MCF 10A (cell line): ENCODE results near the gene SEZ6L2. TPM values are rescaled to one million over a fixed set of nuclear protein-coding genes. Genes with fewer than 3 reads are reported as not detected.
"Not testable (repeated sequence)": the region's sequence is repeated elsewhere in the genome, so short reads cannot be mapped to it uniquely, and the experiment has no call there.

Experiments
- BruUV-seq: library from RNA; stranded (reverse); fragments of 400-500 nt; replicated peaks from 2 replicates; lab custom pipeline; 2021; lab: Mats Ljungman, UMichigan
- CTCF ChIA-PET: fragments of 300-600 bp; sonication (Branson Sonifier 250); formaldehyde crosslinking; extraction: SDS; loops from one replicate; lab custom pipeline; 2021; ENCODE audit warnings: antibody characterized with exemption, inconsistent platforms; lab: Yijun Ruan, JAX
- POLR2A ChIA-PET: fragments of 300-600, 350-650 bp; sonication (Branson Sonifier 250); formaldehyde crosslinking; extraction: SDS; loops from one replicate; lab custom pipeline; 2020; ENCODE audit warnings: antibody characterized with exemption, inconsistent platforms; lab: Yijun Ruan, JAX
- DNase-seq: peaks from one replicate; pipeline ENCODE4 v3.0.0-alpha.2; 2018; ENCODE audit not compliant: unreplicated experiment
- H3K27ac Mint-ChIP-seq: one replicate; pipeline ENCODE4 v1.8.0; 2022; ENCODE audit warnings: mild to moderate bottlenecking, low read depth, mixed read lengths; ENCODE audit not compliant: unreplicated experiment
- H3K27me3 Mint-ChIP-seq: one replicate; pipeline ENCODE4 v1.8.0; 2022; ENCODE audit warnings: mixed read lengths; ENCODE audit not compliant: insufficient read depth, unreplicated experiment
- H3K36me3 Mint-ChIP-seq: one replicate; pipeline ENCODE4 v1.8.0; 2022; ENCODE audit warnings: mild to moderate bottlenecking, moderate library complexity, mixed read lengths; ENCODE audit not compliant: insufficient read depth, unreplicated experiment
- H3K4me1 Mint-ChIP-seq: one replicate; pipeline ENCODE4 v1.8.0; 2022; ENCODE audit warnings: mixed read lengths; ENCODE audit not compliant: insufficient read depth, unreplicated experiment
- H3K4me3 Mint-ChIP-seq: one replicate; pipeline ENCODE4 v1.8.0; 2022; ENCODE audit warnings: mild to moderate bottlenecking, moderate library complexity, mixed read lengths; ENCODE audit not compliant: unreplicated experiment
- H3K9me3 Mint-ChIP-seq: one replicate; pipeline ENCODE4 v1.8.0; 2022; ENCODE audit warnings: mixed read lengths; ENCODE audit not compliant: unreplicated experiment
- intact Hi-C: fragments of 100-400 bp; cut with micrococcal nuclease; formaldehyde crosslinking; loops from 2 replicates; pipeline ENCODE4 v1.14.1; 2022
- total RNA-seq: library from RNA; stranded (reverse); gene quantifications from 2 replicates; pipeline ENCODE4 v1.2.3, GENCODE V29; 2022
- TF ChIP-seq, protein P1 (sequence below): fragments of 200-600 bp; IDR thresholded peaks from one replicate; pipeline ENCODE4 v1.8.0; 2022; ENCODE audit warnings: antibody characterized with exemption, mild to moderate bottlenecking; ENCODE audit not compliant: unreplicated experiment

SEZ6L2 gene
- total RNA-seq, 1 experiment from 2014 or later: 1.9 TPM

DNA sequence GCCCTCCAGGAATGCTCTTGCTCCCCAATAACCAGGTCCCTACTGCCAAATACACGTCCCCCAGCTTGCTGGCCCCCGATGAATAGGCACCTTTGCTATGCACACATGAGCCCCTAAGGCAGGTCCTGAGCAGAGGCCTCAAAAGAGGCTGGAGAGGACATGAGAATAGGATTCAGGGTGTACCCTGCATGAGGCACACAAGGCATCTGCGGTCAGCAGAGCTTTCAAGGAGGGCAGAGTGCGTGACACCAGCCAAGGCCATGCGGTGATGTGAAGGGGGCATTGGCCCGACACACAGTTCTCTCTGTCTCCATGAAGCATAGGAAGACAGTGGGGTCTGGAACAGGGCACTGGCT lies 6.9 kb downstream of the SEZ6L2 start:
- TF ChIP-seq, protein P1, sequence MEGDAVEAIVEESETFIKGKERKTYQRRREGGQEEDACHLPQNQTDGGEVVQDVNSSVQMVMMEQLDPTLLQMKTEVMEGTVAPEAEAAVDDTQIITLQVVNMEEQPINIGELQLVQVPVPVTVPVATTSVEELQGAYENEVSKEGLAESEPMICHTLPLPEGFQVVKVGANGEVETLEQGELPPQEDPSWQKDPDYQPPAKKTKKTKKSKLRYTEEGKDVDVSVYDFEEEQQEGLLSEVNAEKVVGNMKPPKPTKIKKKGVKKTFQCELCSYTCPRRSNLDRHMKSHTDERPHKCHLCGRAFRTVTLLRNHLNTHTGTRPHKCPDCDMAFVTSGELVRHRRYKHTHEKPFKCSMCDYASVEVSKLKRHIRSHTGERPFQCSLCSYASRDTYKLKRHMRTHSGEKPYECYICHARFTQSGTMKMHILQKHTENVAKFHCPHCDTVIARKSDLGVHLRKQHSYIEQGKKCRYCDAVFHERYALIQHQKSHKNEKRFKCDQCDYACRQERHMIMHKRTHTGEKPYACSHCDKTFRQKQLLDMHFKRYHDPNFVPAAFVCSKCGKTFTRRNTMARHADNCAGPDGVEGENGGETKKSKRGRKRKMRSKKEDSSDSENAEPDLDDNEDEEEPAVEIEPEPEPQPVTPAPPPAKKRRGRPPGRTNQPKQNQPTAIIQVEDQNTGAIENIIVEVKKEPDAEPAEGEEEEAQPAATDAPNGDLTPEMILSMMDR: no peak
- Mint-ChIP-seq H3K4me1 (no peaks in the 10 kb centered on the region), H3K9me3 (no peaks in the 10 kb centered on the region), H3K27ac (no peak overlapping the region), H3K36me3 (no peaks in the 10 kb centered on the region), H3K4me3 (no peak overlapping the region), H3K27me3 (peaks cover 8% of the 10 kb centered on the region)
- no peak for DNase-seq
- intact Hi-C loops: no loop called here
- ChIA-PET POLR2A (no interaction called here), CTCF (no interaction called here)
- no TSS peak for BruUV-seq

DNA sequence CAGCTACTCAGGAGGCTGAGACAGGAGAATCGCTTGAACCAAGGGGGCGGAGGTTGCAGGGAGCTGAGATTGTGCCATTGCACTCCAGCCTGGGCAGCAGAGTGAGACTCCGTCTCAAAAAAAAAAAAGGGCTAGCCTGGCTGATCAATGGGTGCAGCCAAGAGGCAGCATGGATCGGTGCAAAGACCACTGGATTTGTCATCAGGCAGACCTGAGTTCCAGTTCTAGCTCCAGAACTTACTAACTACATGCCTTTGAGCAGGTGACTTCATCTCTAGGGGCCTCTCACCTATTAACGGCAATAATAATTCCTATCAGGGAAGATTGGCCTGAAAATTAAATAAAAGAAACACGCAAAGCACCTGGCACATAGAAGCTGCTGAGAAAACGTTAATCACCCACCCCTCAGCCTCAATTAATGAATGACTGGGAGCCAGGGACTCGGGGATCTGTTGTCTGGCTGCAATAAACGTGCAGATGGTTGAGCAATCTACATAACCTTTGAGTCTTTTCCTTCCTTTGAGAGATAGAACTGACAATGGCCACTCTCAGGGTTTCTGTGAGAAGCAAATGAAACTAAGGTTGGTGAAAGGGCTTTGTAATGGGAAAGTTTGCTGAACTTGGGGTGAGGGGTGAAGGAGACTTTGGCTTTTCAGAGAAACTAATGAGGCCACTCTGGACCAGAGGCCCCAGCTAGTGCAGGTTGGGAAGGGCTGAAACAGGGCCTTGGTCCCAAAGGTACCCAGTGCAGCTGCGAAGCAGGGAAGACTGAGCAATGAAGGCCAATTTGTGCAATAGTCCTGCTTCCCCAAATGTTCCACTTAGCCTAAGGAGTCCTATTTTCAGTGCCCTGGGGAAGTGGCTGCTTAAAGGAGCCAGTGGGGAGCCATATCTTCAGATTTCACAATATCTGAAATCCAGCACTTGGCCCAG lies 7.6 kb downstream of the SEZ6L2 start:
- Mint-ChIP-seq H3K36me3 (no peaks in the 10 kb centered on the region), H3K27me3 (peaks cover 1% of the 10 kb centered on the region), H3K4me3 (no peak overlapping the region), H3K4me1 (no peaks in the 10 kb centered on the region), H3K9me3 (no peaks in the 10 kb centered on the region), H3K27ac (no peak overlapping the region)
- intact Hi-C loops: no loop called here
- TF ChIP-seq, protein P1: no peak
- no TSS peak for BruUV-seq
- ChIA-PET CTCF (no interaction called here), POLR2A (interaction anchor here (0.6 kb wide), 1 partner anchor 19 kb away, joined by 3 read pairs; no protein-coding TSS in a partner anchor)
- DNase-seq: no peak

DNA sequence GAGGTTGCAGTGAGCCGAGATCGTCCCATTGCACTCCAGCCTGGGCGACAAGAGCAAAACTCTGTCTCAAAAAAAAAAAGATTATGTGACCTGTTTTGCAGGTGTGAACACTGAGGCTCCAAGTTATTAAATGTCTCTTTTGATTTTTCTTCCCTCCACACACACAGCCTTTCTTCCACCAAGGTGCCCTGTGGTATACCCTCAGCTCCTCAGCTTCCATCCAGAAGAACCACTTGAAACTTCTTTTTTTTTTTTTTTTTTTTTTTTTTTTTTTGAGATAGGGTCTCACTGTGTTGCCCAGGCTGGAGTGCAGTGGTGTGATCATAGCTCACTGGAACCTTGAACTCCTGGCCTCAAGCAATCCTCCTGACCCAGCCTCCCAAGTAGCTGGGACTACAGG lies 10.0 kb downstream of the SEZ6L2 start:
- H3K27ac Mint-ChIP-seq, intact Hi-C loops, H3K27me3 Mint-ChIP-seq: not testable (repeated sequence)

DNA sequence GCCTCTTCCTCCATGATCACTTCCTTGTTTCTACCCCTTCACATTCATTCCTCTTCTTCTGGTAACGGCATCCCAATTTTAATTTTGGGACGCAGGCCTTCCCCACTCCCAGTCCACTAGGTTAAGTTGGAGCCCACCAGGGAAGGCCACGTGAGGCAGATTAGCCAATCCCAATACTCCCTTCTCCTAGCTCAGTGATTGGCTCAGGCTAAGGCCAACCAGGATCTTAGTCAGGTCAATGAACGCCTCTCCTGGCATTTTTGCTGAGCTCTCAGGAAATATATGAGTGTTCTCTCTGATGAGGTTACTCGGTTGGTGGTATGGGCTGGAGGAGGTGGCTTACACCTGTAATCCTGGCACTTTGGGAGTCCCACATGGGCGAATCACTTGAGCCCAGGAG lies 15.4 kb downstream of the SEZ6L2 start:
- CTCF ChIA-PET: no interaction called here
- TF ChIP-seq, protein P1: no peak
- no peaks in the 10 kb centered on the region for H3K4me1 Mint-ChIP-seq
- no TSS peak for BruUV-seq
- no peak overlapping the region for H3K4me3 Mint-ChIP-seq
- H3K27ac Mint-ChIP-seq: no peak overlapping the region
- H3K27me3 Mint-ChIP-seq: no peaks in the 10 kb centered on the region
- POLR2A ChIA-PET: interaction anchor here (0.7 kb wide), 1 partner anchor 10 kb away, joined by 4 read pairs; no protein-coding TSS in a partner anchor
- no peaks in the 10 kb centered on the region for H3K36me3 Mint-ChIP-seq
- intact Hi-C loops: no loop called here
- DNase-seq: no peak
- no peaks in the 10 kb centered on the region for H3K9me3 Mint-ChIP-seq

More for the DNA sequence above, 10.0 kb downstream of the SEZ6L2 start:
- not testable (repeated sequence) for H3K4me3 Mint-ChIP-seq, BruUV-seq, DNase-seq, H3K4me1 Mint-ChIP-seq, H3K36me3 Mint-ChIP-seq, H3K9me3 Mint-ChIP-seq
- CTCF ChIA-PET: interaction anchor here (0.6 to 1.2 kb wide), 4 partner anchors 10 to 191 kb away, joined by 3 to 5 read pairs (median 4); partner anchors contain the start of gene ASPHD1
- POLR2A ChIA-PET: interaction anchor here (0.6 kb wide), 1 partner anchor 61 kb away, joined by 3 read pairs; no protein-coding TSS in a partner anchor
